SU-DHL-6 (cell line): Measurements from ENCODE around the gene LCE1F.

Source experiments
- H2AFZ ChIP-seq: fragments of 200-600 bp; sonication (generic); 2 replicates; pipeline ENCODE4 v1.6.1; 2014; ENCODE audit warnings: low read depth, mild to moderate bottlenecking, moderate library complexity, mixed read lengths, antibody characterized with exemption, low read length; ENCODE audit not compliant: severe bottlenecking
- H3F3A ChIP-seq: fragments of 200-600 bp; shearing (Covaris generic); 2 replicates; pipeline ENCODE4 v1.6.0; 2016; ENCODE audit warnings: antibody characterized with exemption, mild to moderate bottlenecking; ENCODE audit not compliant: insufficient read depth
- H3K27ac ChIP-seq: fragments of 200-600 bp; sonication (generic); 2 replicates; pipeline ENCODE4 v1.5.1; 2016; ENCODE audit warnings: low read depth, mild to moderate bottlenecking, low read length, moderate library complexity, mixed read lengths
- H3K27me3 ChIP-seq: fragments of 200-600 bp; sonication (generic), shearing (Covaris generic); 2 replicates; pipeline ENCODE4 v1.6.0; 2014; ENCODE audit warnings: mild to moderate bottlenecking, low read length
- H3K36me3 ChIP-seq: fragments of 200-600 bp; sonication (generic); 2 replicates; pipeline ENCODE4 v1.6.1; 2014; ENCODE audit warnings: mild to moderate bottlenecking, low read length, mixed read lengths
- H3K4me2 ChIP-seq: fragments of 300-600, 200-600 bp; shearing (Covaris generic), sonication (generic); 2 replicates; pipeline ENCODE4 v1.6.0; 2014; ENCODE audit warnings: low read length, low read depth, mild to moderate bottlenecking; ENCODE audit not compliant: poor library complexity, severe bottlenecking
- H3K4me3 ChIP-seq: fragments of 200-600 bp; sonication (generic); 2 replicates; pipeline ENCODE4 v1.5.1; 2014; ENCODE audit warnings: antibody characterized with exemption, low read length, mild to moderate bottlenecking, mixed read lengths; ENCODE audit not compliant: insufficient read depth, poor library complexity, severe bottlenecking
- H3K79me2 ChIP-seq: fragments of 200-600 bp; sonication (generic); 2 replicates; pipeline ENCODE4 v1.6.1; 2014; ENCODE audit warnings: mild to moderate bottlenecking, low read length, moderate library complexity; ENCODE audit not compliant: insufficient read depth
- H3K9ac ChIP-seq: fragments of 200-600 bp; sonication (generic); 2 replicates; pipeline ENCODE4 v1.7.0; 2014; ENCODE audit warnings: mild to moderate bottlenecking, low read length
- H3K9me2 ChIP-seq: fragments of 200-600 bp; sonication (generic); replicated peaks from 2 replicates; pipeline ENCODE4 v1.6.1; 2014; ENCODE audit warnings: low read length; ENCODE audit not compliant: insufficient read depth
- H3K9me3 ChIP-seq: fragments of 200-600 bp; sonication (generic); 2 replicates; pipeline ENCODE4 v1.6.1; 2014; ENCODE audit warnings: low read length, mixed read lengths; ENCODE audit not compliant: insufficient read depth
- H4K20me1 ChIP-seq: fragments of 200-600 bp; sonication (generic); 2 replicates; pipeline ENCODE4 v1.6.1; 2014; ENCODE audit warnings: low read depth, mild to moderate bottlenecking, antibody characterized with exemption, low read length, moderate library complexity, mixed read lengths
- EZH2phosphoT487 ChIP-seq: fragments of 200-600 bp; sonication (generic), shearing (Covaris generic); conservative IDR thresholded peaks from 2 replicates; pipeline ENCODE4 v1.6.1; 2018; ENCODE audit warnings: mild to moderate bottlenecking, antibody characterized with exemption, low read length, moderate library complexity, mixed read lengths
- TF ChIP-seq, protein P1 (sequence below): fragments of 200-600 bp; sonication (generic); IDR thresholded peaks from one replicate; pipeline ENCODE4 v1.5.1; 2017; ENCODE audit warnings: antibody characterized with exemption, mild to moderate bottlenecking, low read length, moderate library complexity; ENCODE audit not compliant: insufficient read depth, poor library complexity, severe bottlenecking

The LCE1F gene

DNA sequence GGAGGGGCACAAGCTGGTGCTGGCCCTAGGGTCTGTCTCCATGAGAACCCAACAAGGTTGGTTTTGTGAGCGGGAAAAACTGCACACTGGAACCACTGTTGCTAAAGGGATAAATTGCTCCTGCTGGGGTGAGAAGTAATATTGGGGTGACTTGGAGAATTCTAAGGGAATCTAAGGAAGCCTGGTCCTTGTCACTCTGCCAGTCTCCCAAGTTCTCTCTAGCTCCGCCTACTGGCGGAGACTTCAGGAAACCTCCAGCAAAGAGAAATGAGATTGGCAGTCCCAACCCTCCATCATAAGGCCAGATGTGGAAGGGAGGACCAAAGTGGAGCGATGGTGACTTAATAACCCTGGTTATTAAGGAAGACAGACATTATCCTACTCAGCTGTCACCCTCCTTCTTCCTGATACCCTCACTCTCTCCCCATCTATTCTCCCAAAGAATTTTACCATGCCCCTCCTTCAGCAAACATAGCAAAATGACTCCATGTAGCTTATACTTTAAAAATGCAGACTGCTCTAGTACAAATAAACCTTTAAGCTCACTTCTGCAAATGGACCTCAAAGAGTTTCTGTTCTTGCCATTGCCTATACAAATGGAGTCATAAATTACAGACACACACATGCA, 2.7 kb downstream of the LCE1F start:
- H3K4me3 ChIP-seq: no peak overlapping the region
- H4K20me1 ChIP-seq: no peaks in the 10 kb centered on the region
- H3K9me2 ChIP-seq: no peaks in the 10 kb centered on the region
- H2AFZ ChIP-seq: no peak overlapping the region
- TF ChIP-seq, protein P1, sequence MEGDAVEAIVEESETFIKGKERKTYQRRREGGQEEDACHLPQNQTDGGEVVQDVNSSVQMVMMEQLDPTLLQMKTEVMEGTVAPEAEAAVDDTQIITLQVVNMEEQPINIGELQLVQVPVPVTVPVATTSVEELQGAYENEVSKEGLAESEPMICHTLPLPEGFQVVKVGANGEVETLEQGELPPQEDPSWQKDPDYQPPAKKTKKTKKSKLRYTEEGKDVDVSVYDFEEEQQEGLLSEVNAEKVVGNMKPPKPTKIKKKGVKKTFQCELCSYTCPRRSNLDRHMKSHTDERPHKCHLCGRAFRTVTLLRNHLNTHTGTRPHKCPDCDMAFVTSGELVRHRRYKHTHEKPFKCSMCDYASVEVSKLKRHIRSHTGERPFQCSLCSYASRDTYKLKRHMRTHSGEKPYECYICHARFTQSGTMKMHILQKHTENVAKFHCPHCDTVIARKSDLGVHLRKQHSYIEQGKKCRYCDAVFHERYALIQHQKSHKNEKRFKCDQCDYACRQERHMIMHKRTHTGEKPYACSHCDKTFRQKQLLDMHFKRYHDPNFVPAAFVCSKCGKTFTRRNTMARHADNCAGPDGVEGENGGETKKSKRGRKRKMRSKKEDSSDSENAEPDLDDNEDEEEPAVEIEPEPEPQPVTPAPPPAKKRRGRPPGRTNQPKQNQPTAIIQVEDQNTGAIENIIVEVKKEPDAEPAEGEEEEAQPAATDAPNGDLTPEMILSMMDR: peak; percentile 39
- no peak for TF ChIP-seq EZH2phosphoT487
- no peaks in the 10 kb centered on the region for H3K9me3 ChIP-seq
- no peaks in the 10 kb centered on the region for H3F3A ChIP-seq
- no peaks in the 10 kb centered on the region for H3K79me2 ChIP-seq
- no peaks in the 10 kb centered on the region for H3K27me3 ChIP-seq
- H3K9ac ChIP-seq: no peak overlapping the region
- H3K4me2 ChIP-seq: no peak overlapping the region
- no peaks in the 10 kb centered on the region for H3K36me3 ChIP-seq
- no peak overlapping the region for H3K27ac ChIP-seq

DNA sequence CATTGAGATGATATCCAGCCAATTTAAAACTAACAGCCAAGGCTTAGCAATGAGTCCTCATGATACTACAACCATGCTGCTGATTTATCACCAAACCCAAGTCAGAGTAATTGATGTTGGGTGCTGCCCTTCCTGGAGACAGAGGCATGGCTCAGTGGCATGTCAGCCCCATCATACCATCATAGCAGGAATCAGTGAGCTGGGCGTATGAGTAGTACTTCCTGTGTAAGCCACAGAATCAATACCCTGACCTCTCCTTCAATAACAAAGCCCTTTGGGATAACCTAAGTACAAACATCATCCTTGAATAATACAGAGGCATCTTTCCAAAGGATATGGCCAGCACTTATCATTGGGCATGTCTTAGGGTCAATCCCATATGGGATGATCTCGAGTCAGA, 8.2 kb downstream of the LCE1F start:
- no peak overlapping the region for H3K27ac ChIP-seq
- no peaks in the 10 kb centered on the region for H3K27me3 ChIP-seq
- no peaks in the 10 kb centered on the region for H3K36me3 ChIP-seq
- no peaks in the 10 kb centered on the region for H3K9me2 ChIP-seq
- H3K4me2 ChIP-seq: no peak overlapping the region
- no peak overlapping the region for H2AFZ ChIP-seq
- H3K9ac ChIP-seq: no peak overlapping the region
- H3F3A ChIP-seq: no peaks in the 10 kb centered on the region
- TF ChIP-seq, protein P1: no peak
- TF ChIP-seq EZH2phosphoT487: no peak
- H3K9me3 ChIP-seq: no peaks in the 10 kb centered on the region
- no peaks in the 10 kb centered on the region for H4K20me1 ChIP-seq
- H3K79me2 ChIP-seq: no peaks in the 10 kb centered on the region
- H3K4me3 ChIP-seq: no peak overlapping the region

DNA sequence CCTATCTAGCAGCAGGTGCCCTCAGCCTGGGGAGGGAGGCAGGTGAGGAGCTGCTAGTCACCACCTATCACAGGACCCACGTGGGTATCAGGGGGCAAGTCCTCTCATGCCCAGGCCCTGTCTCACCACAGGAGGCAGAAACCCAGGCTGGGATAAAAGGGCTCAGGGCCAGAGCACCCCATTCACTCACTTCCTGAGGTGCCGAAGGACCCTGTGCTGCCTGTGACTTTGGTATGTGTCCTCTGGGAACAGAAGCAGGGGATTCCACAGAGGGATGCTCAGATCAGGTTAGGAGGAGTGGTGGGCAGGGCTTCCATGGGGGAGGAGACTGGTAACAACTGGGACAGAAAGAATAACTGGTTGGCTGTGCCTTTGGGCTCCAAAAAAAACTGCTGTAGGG, 11.1 kb downstream of the LCE1F start, which contains the start of gene LCE1E:
Gene LCE1E (plus strand): TSS at position 181 of the 400 bp plus-strand sequence. CDS start 1,043 bp downstream, outside the sequence.
- no peak within 1 kb of the TSS for H3K4me2 ChIP-seq
- no peak within 1 kb of the TSS for H3K27ac ChIP-seq
- no peak within 1 kb of the TSS for H3K4me3 ChIP-seq
- H3K9me3 ChIP-seq: no peaks in the 10 kb centered on the region
- H3F3A ChIP-seq: no peaks in the 10 kb centered on the region
- no peak for TF ChIP-seq EZH2phosphoT487
- TF ChIP-seq, protein P1: no peak
- no peaks in the 10 kb centered on the region for H3K27me3 ChIP-seq
- no peaks in the 10 kb centered on the region for H3K9me2 ChIP-seq
- H4K20me1 ChIP-seq: no peaks in the 10 kb centered on the region
- no peak within 1 kb of the TSS for H2AFZ ChIP-seq
- H3K79me2 ChIP-seq: no peaks in the 10 kb centered on the region
- no peaks in the 10 kb centered on the region for H3K36me3 ChIP-seq
- no peak within 1 kb of the TSS for H3K9ac ChIP-seq
